Endothelial cell of umbilical vein (primary cell): ENCODE data around the gene UBE2G1. TPM values are rescaled to one million over a fixed set of nuclear protein-coding genes. Genes with fewer than 3 reads are reported as not detected.

Experiments
- BruUV-seq: library from RNA; stranded (reverse); fragments of 400-500 nt; replicated peaks from 2 replicates; lab custom pipeline; 2021; lab: Mats Ljungman, UMichigan
- CTCF ChIA-PET: fragments of 300-600, 350-600 bp; sonication (Branson Sonifier 250); formaldehyde crosslinking; loops from one replicate; lab custom pipeline; 2021; ENCODE audit warnings: antibody characterized with exemption, inconsistent platforms; lab: Charles Lee
- POLR2A ChIA-PET: fragments of 300-600, 350-600 bp; sonication (Branson Sonifier 250); formaldehyde crosslinking; loops from one replicate; lab custom pipeline; 2021; ENCODE audit warnings: antibody characterized with exemption, inconsistent platforms; lab: Charles Lee
- DNase-seq: peaks from one replicate; pipeline ENCODE4 v3.0.0-alpha.2; 2011; ENCODE audit warnings: low read depth, low spot score
- FAIRE-seq: peaks from 2 replicates; lab custom pipeline; 2011; peaks lifted over from hg19 to GRCh38; lab: Jason Lieb, UNC
- H2AFZ ChIP-seq: 2 replicates; pipeline ENCODE4 v1.6.0; 2012; ENCODE audit warnings: low read depth, low read length, control low read depth, inconsistent platforms
- H3K27ac ChIP-seq: 2 replicates; pipeline ENCODE4 v1.5.1; 2011; ENCODE audit warnings: low read depth, mild to moderate bottlenecking, control low read depth, low read length, moderate library complexity; ENCODE audit not compliant: insufficient read depth
- H3K27me3 ChIP-seq, 2 experiments: 2 replicates each; pipeline versions ENCODE4 v1.6.0 to v1.6.1; 2011; ENCODE audit warnings: low read length in 2 of 2, mixed read lengths in 1 of 2; ENCODE audit not compliant: control insufficient read depth in 2 of 2, insufficient read depth in 2 of 2
- H3K36me3 ChIP-seq, 2 experiments: 2 replicates in 1 of 2; 3 replicates in 1 of 2; pipeline ENCODE4 v1.5.1; 2011; ENCODE audit warnings: low read length in 2 of 2, mild to moderate bottlenecking in 1 of 2, moderate library complexity in 1 of 2; ENCODE audit not compliant: control insufficient read depth in 2 of 2, insufficient read depth in 2 of 2; ENCODE audit errors: extremely low read depth in 1 of 2
- H3K4me1 ChIP-seq: 3 replicates; pipeline ENCODE4 v1.5.1; 2011; ENCODE audit warnings: mild to moderate bottlenecking, low read length; ENCODE audit not compliant: control insufficient read depth, insufficient read depth; ENCODE audit errors: extremely low read depth
- H3K4me2 ChIP-seq: 2 replicates; pipeline ENCODE4 v1.6.1; 2011; ENCODE audit warnings: low read length, control low read depth, mixed read lengths; ENCODE audit not compliant: insufficient read depth
- H3K4me3 ChIP-seq, 3 experiments: fragments of 200-600 bp in 1 of 3; sonication (generic), shearing (Covaris generic) in 1 of 3; replicated peaks in 1 of 3; 2 replicates each; pipeline ENCODE4 v1.5.1; 2011 to 2016; ENCODE audit warnings: control low read depth in 3 of 3, low read length in 3 of 3, mild to moderate bottlenecking in 2 of 3, inconsistent platforms in 1 of 3, low read depth in 1 of 3, moderate library complexity in 1 of 3; ENCODE audit not compliant: insufficient read depth in 1 of 3
- H3K79me2 ChIP-seq: 2 replicates; pipeline ENCODE4 v1.6.0; 2012; ENCODE audit warnings: low read length, inconsistent platforms; ENCODE audit not compliant: control insufficient read depth, insufficient read depth
- H3K9ac ChIP-seq: replicated peaks from 2 replicates; pipeline ENCODE3; 2011; ENCODE audit warnings: low read length, control low read depth; ENCODE audit not compliant: insufficient read depth; ENCODE audit errors: extremely low read depth
- H3K9me1 ChIP-seq: replicated peaks from 3 replicates; pipeline ENCODE4 v1.6.0; 2011; ENCODE audit warnings: mild to moderate bottlenecking, low read length; ENCODE audit not compliant: control insufficient read depth, insufficient read depth; ENCODE audit errors: extremely low read depth
- H3K9me3 ChIP-seq: replicated peaks from 2 replicates; pipeline ENCODE4 v1.5.1; 2012; ENCODE audit warnings: low read length, inconsistent platforms; ENCODE audit not compliant: control insufficient read depth, insufficient read depth
- H4K20me1 ChIP-seq: replicated peaks from 2 replicates; pipeline ENCODE3; 2011; ENCODE audit warnings: mild to moderate bottlenecking, low read length; ENCODE audit not compliant: control insufficient read depth, insufficient read depth; ENCODE audit errors: extremely low read depth
- CTCF ChIP-seq, 2 donors: IDR thresholded peaks; 1 replicate in 1 of 2; 2 replicates in 1 of 2; pipeline ENCODE4 v1.5.1; 2011; ENCODE audit warnings: low read length in 2 of 2, mild to moderate bottlenecking in 2 of 2, moderate library complexity in 2 of 2, control low read depth in 1 of 2, inconsistent platforms in 1 of 2, low read depth in 1 of 2; ENCODE audit not compliant: insufficient read depth in 1 of 2; ENCODE audit errors: extremely low read depth in 1 of 2
- EZH2 ChIP-seq: IDR thresholded peaks from 2 replicates; pipeline ENCODE4 v1.6.1; 2012; ENCODE audit warnings: borderline replicate concordance, low read depth, mild to moderate bottlenecking, moderate library complexity, low read length, inconsistent platforms; ENCODE audit not compliant: severe bottlenecking
- FOS ChIP-seq: IDR thresholded peaks from 2 replicates; pipeline ENCODE4 v1.6.1; 2011; ENCODE audit warnings: mild to moderate bottlenecking, low read length, moderate library complexity, borderline replicate concordance; ENCODE audit not compliant: insufficient read depth
- GATA2 ChIP-seq: IDR thresholded peaks from 2 replicates; pipeline ENCODE4 v1.7.0; 2011; ENCODE audit warnings: low read depth, mild to moderate bottlenecking, moderate library complexity, mixed read lengths, low read length; ENCODE audit not compliant: insufficient read length, insufficient read depth
- JUN ChIP-seq: IDR thresholded peaks from 2 replicates; pipeline ENCODE4 v1.6.1; 2011; ENCODE audit warnings: borderline replicate concordance, low read depth; ENCODE audit not compliant: insufficient read length, insufficient read depth
- MAX ChIP-seq: IDR thresholded peaks from 2 replicates; pipeline ENCODE4 v1.6.1; 2011; ENCODE audit not compliant: insufficient read depth, insufficient read length
- MYC ChIP-seq: IDR thresholded peaks from one replicate; pipeline ENCODE4 v1.6.1; 2011; ENCODE audit warnings: mild to moderate bottlenecking, low read depth, low read length
- POLR2A ChIP-seq: IDR thresholded peaks from 2 replicates; pipeline ENCODE4 v1.6.1; 2012; ENCODE audit warnings: low read depth, mild to moderate bottlenecking, control low read depth, low read length
- POLR2AphosphoS5 ChIP-seq: IDR thresholded peaks from 2 replicates; pipeline ENCODE4 v1.6.1; 2012; ENCODE audit warnings: low read depth, mild to moderate bottlenecking, control low read depth, low read length, moderate library complexity; ENCODE audit not compliant: insufficient read depth
- dilution Hi-C: fragments of 300-500 bp; cut with MboI; formaldehyde crosslinking; loops from one replicate; pipeline ENCODE4 v1.15.0; 2019; ENCODE audit warnings: low sequenced_read_pairs; ENCODE audit not compliant: extremely low pct_ligation_motif_present
- intact Hi-C: fragments of 100-400 bp; cut with micrococcal nuclease; formaldehyde crosslinking; loops from one replicate; pipeline ENCODE4 v1.10.0; 2022
- polyA plus RNA-seq, 4 experiments: library from polyadenylated mRNA; depleted of rRNA in 3 of 4; stranded (reverse) in 3 of 4; unstranded in 1 of 4; fragments of >200 nt; gene quantifications; 2 replicates each; pipeline versions ENCODE4 v1.2.1 to v1.2.3, GENCODE V29; 2011 to 2012; ENCODE audit warnings: missing spikeins in 1 of 4
- total RNA-seq: library from RNA; stranded (reverse); gene quantifications from 2 replicates; pipeline ENCODE4 v1.2.3, GENCODE V29; 2021

Gene UBE2G1
- total and polyA plus RNA-seq, 2 donors (not counting 3 experiments of a cell fraction or from before 2014, with no cell fraction given), result 29.2 to 79.6 TPM

GRCh38 chr17:4301066-4301465, 65.4 kb downstream of the UBE2G1 start:
- H3K4me1 ChIP-seq, result no peaks in the 10 kb centered on the region
- peaks cover 5 to 9% of the 10 kb centered on the region in 2 experiments for H3K36me3 ChIP-seq
- H3K27ac ChIP-seq, result no peak overlapping the region
- intact Hi-C loops (no loop called here), dilution Hi-C loops (no loop called here)
- no peak overlapping the region for H3K4me2 ChIP-seq
- no peaks in the 10 kb centered on the region for H3K9me1 ChIP-seq
- H3K79me2 ChIP-seq, result peaks cover 55% of the 10 kb centered on the region
- H3K4me3 ChIP-seq, result no peak overlapping the region
- no peak overlapping the region for H3K9ac ChIP-seq
- no peak for TF ChIP-seq MYC
- no peak for TF ChIP-seq GATA2
- no peaks in the 10 kb centered on the region for H3K27me3 ChIP-seq
- FAIRE-seq (no peak), DNase-seq (no peak)
- ChIA-PET CTCF (no interaction called here), POLR2A (no interaction called here)
- no peaks in the 10 kb centered on the region for H4K20me1 ChIP-seq
- H2AFZ ChIP-seq, result no peak overlapping the region
- no TSS peak for BruUV-seq
- H3K9me3 ChIP-seq, result no peaks in the 10 kb centered on the region

- no peak overlapping the region for H3K4me3 ChIP-seq
- H3K36me3 ChIP-seq, result peaks cover 4 to 11% of the 10 kb centered on the region in 2 experiments
- H3K9me1 ChIP-seq, result no peaks in the 10 kb centered on the region
- dilution Hi-C loops, result no loop called here
- no peak overlapping the region for H3K4me2 ChIP-seq
- no peak overlapping the region for H2AFZ ChIP-seq
- TF ChIP-seq POLR2A, result no peak
- no peak for TF ChIP-seq FOS
- no peak for TF ChIP-seq CTCF (IDR thresholded peaks at IDR 0.05; ENCODE audit: extremely low read depth in 1 of 2, insufficient read depth in 1 of 2, low read depth in 1 of 2, low read length in 2 of 2)
- TF ChIP-seq GATA2, result no peak
- no peak for TF ChIP-seq EZH2
- TF ChIP-seq POLR2AphosphoS5, result no peak
- TF ChIP-seq MYC, result no peak
- no peak for TF ChIP-seq MAX
- TF ChIP-seq JUN, result no peak
- H3K9ac ChIP-seq, result no peak overlapping the region
- DNase-seq, result no peak
- ChIA-PET CTCF (interaction anchor here (1.1 to 2.2 kb wide), 6 partner anchors 9 to 115 kb away, joined by 3 to 8 read pairs (median 5); no protein-coding TSS in a partner anchor), POLR2A (no interaction called here)
- H4K20me1 ChIP-seq, result no peaks in the 10 kb centered on the region
- H3K27ac ChIP-seq, result no peak overlapping the region
- no peak for FAIRE-seq
- BruUV-seq, result no TSS peak
- intact Hi-C loops, result loop anchor here (10.0 kb wide), 1 partner anchor 117 kb away; no protein-coding TSS in a partner anchor
- no peaks in the 10 kb centered on the region for H3K27me3 ChIP-seq
- H3K9me3 ChIP-seq, result no peaks in the 10 kb centered on the region
- H3K79me2 ChIP-seq, result peaks cover 54% of the 10 kb centered on the region
- H3K4me1 ChIP-seq, result no peaks in the 10 kb centered on the region
Measured at GRCh38 chr17:4297351-4297750, 69.1 kb downstream of the UBE2G1 start.
